NT2/D1 (cell line): ENCODE results near the gene IL12B.
"Not testable (repeated sequence)": the region's sequence is repeated elsewhere in the genome, so short reads cannot be mapped to it uniquely, and the experiment has no call there.

Experiments used
- DNase-seq: peaks from one replicate; pipeline ENCODE4 v3.0.0-alpha.2; 2011; ENCODE audit warnings: low read depth, low spot score
- H3K27me3 ChIP-seq: 2 replicates; pipeline ENCODE4 v1.6.0; 2011; ENCODE audit warnings: mild to moderate bottlenecking; ENCODE audit not compliant: insufficient read length, insufficient read depth
- H3K36me3 ChIP-seq: 2 replicates; pipeline ENCODE4 v1.6.1; 2011; ENCODE audit warnings: mild to moderate bottlenecking, low read length, mixed read lengths; ENCODE audit not compliant: insufficient read depth, insufficient read length
- H3K4me1 ChIP-seq: 2 replicates; pipeline ENCODE4 v1.5.1; 2011; ENCODE audit not compliant: insufficient read depth, insufficient read length
- H3K4me3 ChIP-seq: 2 replicates; pipeline ENCODE4 v1.5.1; 2011; ENCODE audit warnings: low read depth; ENCODE audit not compliant: insufficient read length
- H3K9ac ChIP-seq: 2 replicates; pipeline ENCODE4 v1.6.0; 2011; ENCODE audit warnings: low read depth; ENCODE audit not compliant: insufficient read length
- H3K9me3 ChIP-seq: 2 replicates; pipeline ENCODE4 v1.5.1; 2011; ENCODE audit warnings: mild to moderate bottlenecking, low read length; ENCODE audit not compliant: insufficient read depth
- SUZ12 ChIP-seq: IDR thresholded peaks from 2 replicates; pipeline ENCODE4 v1.6.1; 2011; ENCODE audit not compliant: insufficient read length, insufficient read depth; ENCODE audit errors: extremely low read depth
- YY1 ChIP-seq: IDR thresholded peaks from 2 replicates; pipeline ENCODE4 v1.6.1; 2011; ENCODE audit not compliant: insufficient read length, insufficient read depth
- ZNF274 ChIP-seq: IDR thresholded peaks from 2 replicates; pipeline ENCODE4 v1.6.1; 2011; ENCODE audit warnings: mild to moderate bottlenecking, low read depth, low read length

Gene IL12B

GRCh38 chr5:159303286-159303685 is 27.0 kb downstream of the IL12B start:
- TF ChIP-seq YY1 (no peak), ZNF274 (no peak), SUZ12 (no peak)
- Histone ChIP-seq H3K27me3 (no peaks in the 10 kb centered on the region), H3K4me3 (no peak overlapping the region), H3K9ac (no peak overlapping the region), H3K9me3 (peaks cover 34% of the 10 kb centered on the region; the same call in 1 of the 2 replicates), H3K36me3 (no peaks in the 10 kb centered on the region), H3K4me1 (no peaks in the 10 kb centered on the region)
- no peak for DNase-seq

- not testable (repeated sequence) for H3K4me1 ChIP-seq, H3K27me3 ChIP-seq, H3K9ac ChIP-seq, H3K36me3 ChIP-seq, DNase-seq, H3K4me3 ChIP-seq
- H3K9me3 ChIP-seq: peaks cover 43% of the 10 kb centered on the region; the same call in 1 of the 2 replicates
Observed at GRCh38 chr5:159301929-159302860, 28.1 kb downstream of the IL12B start.

- peaks cover 43% of the 10 kb centered on the region; the same call in 1 of the 2 replicates for H3K9me3 ChIP-seq
- TF ChIP-seq SUZ12 (no peak), YY1 (no peak), ZNF274 (no peak)
- no peak for DNase-seq
- H3K4me3 ChIP-seq: no peak overlapping the region
- no peaks in the 10 kb centered on the region for H3K36me3 ChIP-seq
- H3K4me1 ChIP-seq: no peaks in the 10 kb centered on the region
- H3K9ac ChIP-seq: no peak overlapping the region
- no peaks in the 10 kb centered on the region for H3K27me3 ChIP-seq
Observed at GRCh38 chr5:159301466-159301865, 28.8 kb downstream of the IL12B start.

- not testable (repeated sequence) for H3K27me3 ChIP-seq, H3K9ac ChIP-seq, H3K4me1 ChIP-seq, H3K36me3 ChIP-seq, H3K4me3 ChIP-seq, DNase-seq
- H3K9me3 ChIP-seq: peaks cover 25% of the 10 kb centered on the region; the same call in 1 of the 2 replicates
Observed at GRCh38 chr5:159297300-159297699, 33.0 kb downstream of the IL12B start.

- DNase-seq: no peak
- Histone ChIP-seq H3K4me3 (no peak overlapping the region), H3K27me3 (no peaks in the 10 kb centered on the region), H3K9me3 (peaks cover 12% of the 10 kb centered on the region; the same call in 1 of the 2 replicates), H3K9ac (no peak overlapping the region), H3K36me3 (no peaks in the 10 kb centered on the region), H3K4me1 (no peaks in the 10 kb centered on the region)
- TF ChIP-seq YY1: no peak
- TF ChIP-seq SUZ12: no peak
- no peak for TF ChIP-seq ZNF274
Observed at GRCh38 chr5:159294921-159295320, 35.4 kb downstream of the IL12B start.

GRCh38 chr5:159290741-159291140 is 39.5 kb downstream of the IL12B start:
- no peak for DNase-seq
- Histone ChIP-seq H3K27me3 (no peaks in the 10 kb centered on the region), H3K9ac (no peak overlapping the region), H3K36me3 (peaks cover 2% of the 10 kb centered on the region), H3K4me3 (no peak overlapping the region), H3K4me1 (no peaks in the 10 kb centered on the region), H3K9me3 (no peaks in the 10 kb centered on the region)
- TF ChIP-seq SUZ12: no peak
- TF ChIP-seq YY1: no peak
- no peak for TF ChIP-seq ZNF274

GRCh38 chr5:159286420-159287035 is 43.8 kb downstream of the IL12B start:
- H3K27me3 ChIP-seq: no peaks in the 10 kb centered on the region
- no peak overlapping the region for H3K4me3 ChIP-seq
- TF ChIP-seq ZNF274 (no peak), SUZ12 (no peak), YY1 (no peak)
- H3K9me3 ChIP-seq: no peaks in the 10 kb centered on the region
- H3K36me3 ChIP-seq: peaks cover 19% of the 10 kb centered on the region
- no peak overlapping the region for H3K9ac ChIP-seq
- no peak for DNase-seq
- no peaks in the 10 kb centered on the region for H3K4me1 ChIP-seq
